ENCODE measurements around the gene PER2.
"Not testable (repeated sequence)": the region's sequence is repeated elsewhere in the genome, so short reads cannot be mapped to it uniquely, and the experiment has no call there.

PER2 gene

GRCh38 chr2:238287737-238288649 lies at the start of gene PER2:
Gene PER2, minus strand, starts transcription at chr2:238288610. Its CDS starts 10,674 bp downstream, at chr2:238277936.
- no peak for DNase-seq

DNA sequence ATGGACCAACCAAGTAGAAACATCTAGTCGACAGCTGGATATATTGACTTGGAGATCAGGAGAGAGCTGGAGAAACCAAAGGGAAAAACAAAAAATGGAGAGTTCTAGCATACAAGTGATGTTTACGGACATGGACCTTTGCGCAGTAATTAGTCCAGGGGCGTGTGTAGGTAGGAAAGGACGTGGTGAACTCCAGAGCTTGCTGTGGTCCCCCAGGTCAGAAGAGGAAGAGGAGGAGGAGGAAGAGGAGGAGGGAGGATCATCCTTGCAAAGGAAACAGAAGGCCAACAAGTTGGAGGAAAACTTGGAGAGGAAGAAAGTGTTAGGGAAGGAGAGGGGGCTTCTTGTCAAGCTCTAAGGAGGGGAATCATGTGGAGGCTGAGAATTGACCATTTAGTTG lies 49.4 kb upstream of the PER2 start:
- no peak for DNase-seq

DNA sequence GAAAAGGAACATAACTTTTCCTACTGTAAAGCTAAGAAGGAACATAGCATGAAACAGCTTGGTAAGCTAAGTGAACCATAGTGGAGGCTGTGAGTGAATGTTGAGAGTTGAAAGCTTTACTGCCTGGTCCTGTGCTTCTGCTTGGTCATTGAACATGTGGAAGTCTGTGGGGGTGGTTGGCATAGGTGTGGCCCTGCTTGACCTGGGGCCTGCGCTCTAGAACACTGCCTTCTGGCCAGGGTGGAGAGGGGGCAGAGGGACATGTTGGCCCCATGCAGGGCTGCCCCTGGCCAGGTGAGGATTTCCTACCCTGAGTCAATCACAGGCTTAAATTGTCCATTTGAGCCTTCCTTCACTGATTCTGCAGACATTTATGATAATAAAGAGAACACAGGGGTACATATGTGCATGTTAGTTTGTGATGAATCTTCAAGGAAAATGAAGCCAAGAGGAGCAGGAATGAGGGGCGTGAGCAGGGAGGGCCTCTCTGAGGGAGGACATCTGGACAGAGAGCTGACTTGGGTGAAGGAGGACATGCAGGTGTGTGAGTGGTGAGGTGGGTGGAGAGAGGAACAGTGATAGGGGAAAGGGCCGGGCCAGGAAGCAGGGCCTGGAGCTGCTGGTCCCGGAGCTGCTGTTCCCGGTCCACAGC lies 48.5 kb upstream of the PER2 start:
- DNase-seq: no peak

GRCh38 chr2:238336151-238336550 lies 47.7 kb upstream of the PER2 start:
- DNase-seq: no peak

GRCh38 chr2:238335591-238335990 lies 47.2 kb upstream of the PER2 start:
- DNase-seq: not testable (repeated sequence)

DNA sequence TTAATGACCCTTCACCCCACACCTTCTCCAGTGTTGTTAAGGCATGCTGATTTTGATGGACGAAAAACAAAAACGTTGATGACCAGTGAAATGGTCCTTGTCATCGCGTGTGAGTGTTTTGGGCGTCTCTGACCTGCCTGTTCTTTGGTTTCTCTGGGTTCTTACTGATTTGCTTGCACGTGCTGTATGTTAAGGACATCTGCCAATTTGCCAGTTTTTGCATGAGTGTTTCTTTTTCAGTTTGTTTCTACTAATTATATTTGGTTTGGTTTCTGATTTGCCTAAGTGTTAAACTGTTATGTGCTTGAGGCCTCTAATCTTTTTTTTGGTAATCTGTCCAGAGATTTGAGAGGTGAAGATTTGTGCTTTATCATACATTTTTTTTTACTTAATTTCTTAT lies 46.5 kb upstream of the PER2 start:
- no peak for DNase-seq

- no peak for DNase-seq
Measured at GRCh38 chr2:238331916-238332315, 43.5 kb upstream of the PER2 start.

DNA sequence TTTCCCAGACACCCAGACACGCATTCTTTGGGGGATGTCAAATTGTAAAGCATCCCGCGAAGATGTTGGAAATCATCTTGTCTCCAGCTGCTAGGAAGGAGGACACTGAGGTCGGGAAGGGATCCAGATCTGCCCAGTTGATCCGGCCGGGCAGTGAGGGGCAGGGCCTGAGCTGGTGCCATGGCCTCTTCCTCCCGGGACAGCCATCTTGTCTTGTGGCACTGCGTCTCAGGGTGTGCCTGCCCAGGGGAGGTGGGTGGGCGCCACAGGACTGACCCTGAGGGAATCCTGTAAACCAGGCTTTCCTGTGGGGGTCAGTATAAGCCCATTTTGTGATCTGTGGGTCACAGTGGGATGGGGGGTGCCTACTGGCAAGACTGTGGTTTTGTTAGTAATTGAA lies 42.0 kb upstream of the PER2 start:
- DNase-seq: no peak

DNA sequence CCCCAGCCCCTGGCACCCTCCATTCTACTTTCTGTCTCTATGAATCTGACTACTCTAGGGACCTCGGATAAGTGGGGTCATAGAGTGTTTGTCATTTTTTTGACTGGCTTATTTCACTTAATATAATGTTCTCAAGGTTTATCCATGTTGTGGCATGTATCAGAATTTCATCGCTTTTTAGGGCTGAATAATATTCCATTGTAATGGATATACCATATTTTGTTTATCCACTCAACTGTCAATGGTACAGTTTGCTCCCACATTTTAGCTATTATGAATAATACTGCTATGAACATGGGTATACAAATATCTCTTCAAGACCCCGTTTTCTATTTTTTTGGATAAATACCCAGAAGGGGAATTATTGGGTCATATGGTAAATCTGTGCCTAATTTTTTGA lies 39.3 kb upstream of the PER2 start:
- DNase-seq: no peak

- DNase-seq: no peak
Measured at GRCh38 chr2:238326801-238327365, 38.5 kb upstream of the PER2 start.

- no peak for DNase-seq
Measured at GRCh38 chr2:238325694-238326093, 37.3 kb upstream of the PER2 start.

DNA sequence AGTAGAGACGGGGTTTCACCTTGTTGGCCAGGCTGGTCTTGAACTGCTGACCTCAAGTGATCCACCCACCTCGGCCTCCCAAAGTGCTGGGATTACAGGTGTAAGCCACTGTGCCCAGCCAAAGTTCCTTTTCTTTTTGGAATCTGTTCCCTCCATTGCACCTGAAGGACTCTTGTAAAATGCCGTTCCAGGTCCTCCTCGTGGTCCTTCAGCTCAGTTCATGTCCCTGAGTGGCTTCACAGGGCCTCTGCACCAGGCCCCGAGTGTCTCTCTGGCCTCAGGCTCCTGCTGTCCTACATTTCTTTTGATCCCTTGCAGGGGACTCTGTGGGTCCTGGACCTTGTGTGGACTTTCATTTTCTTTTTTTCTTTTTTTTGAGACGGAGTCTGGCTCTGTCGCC lies 35.8 kb upstream of the PER2 start:
- DNase-seq: not testable (repeated sequence)

GRCh38 chr2:238322001-238322411 lies 33.6 kb upstream of the PER2 start:
- DNase-seq: no peak

DNA sequence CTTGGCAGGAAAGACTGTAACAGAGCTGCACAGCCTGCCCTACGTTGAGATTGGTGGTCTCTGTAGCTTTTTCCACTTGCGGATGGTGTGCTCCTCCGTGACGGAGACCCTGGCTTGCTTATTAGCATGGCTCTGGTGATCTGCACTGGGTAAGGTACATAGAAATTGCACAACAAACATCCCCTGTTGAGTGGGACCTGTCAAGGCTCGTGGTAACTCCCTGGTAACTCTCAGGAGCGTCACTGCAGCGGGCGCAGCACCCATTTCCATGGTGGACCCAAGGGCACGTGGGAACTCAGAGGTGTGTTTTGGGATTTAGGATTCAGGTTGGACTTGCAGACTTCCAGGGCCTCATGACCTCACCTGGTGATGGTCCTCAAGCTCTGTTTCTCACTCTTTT lies 33.1 kb upstream of the PER2 start:
- DNase-seq: no peak

DNA sequence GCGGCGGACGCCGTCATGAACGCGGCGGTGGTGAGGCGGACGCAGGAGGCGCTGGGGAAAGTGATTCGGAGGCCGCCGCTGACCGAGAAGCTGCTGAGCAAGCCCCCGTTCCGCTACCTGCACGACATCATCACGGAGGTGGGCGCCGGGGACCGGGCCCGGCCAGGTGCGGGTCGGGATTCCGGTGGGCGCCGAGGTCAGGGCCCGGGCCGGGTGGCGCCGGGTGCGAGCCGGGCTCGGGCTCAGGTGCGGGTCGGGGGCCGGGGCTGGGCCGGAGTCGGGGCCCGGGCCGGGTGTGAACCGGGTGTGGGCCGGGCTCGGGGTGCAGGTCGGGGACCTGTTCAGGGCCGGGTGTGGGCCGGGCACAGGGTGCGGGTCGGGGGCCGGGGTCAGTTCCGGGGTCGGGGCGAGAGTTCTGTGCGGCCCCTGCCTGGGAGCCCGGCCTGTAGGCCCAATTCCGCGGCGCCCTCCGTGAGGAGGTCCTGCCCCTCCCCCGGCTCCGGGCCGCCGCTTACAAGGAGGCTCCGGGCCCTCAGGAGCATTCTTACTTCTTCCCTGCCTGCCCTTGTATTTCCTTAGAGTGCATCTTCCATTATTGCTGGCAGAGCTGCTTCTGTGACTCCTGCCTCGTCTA lies 32.4 kb upstream of the PER2 start:
- no peak for DNase-seq

DNA sequence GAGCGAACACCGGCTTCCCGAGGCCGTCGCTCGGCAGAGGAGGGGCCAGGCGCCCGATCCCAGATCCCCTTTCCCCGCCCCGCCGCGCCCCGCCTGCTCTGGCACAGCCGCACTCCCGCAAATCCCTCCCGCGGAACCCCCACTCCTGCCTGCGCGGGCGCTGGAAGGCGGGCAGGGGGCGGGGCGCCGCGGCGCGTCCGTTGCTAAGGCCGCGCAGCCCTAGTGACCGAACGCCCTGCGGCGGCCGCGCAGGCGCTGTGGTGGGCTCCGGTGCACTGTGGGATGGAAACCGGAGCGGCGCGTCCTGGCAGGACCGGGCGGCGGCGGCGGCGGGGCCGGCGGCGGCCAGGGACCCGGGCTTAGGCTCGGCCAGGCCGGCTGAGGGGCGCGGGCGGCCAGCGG lies 31.8 kb upstream of the PER2 start, which contains the start of gene TRAF3IP1:
TSS of gene TRAF3IP1 (plus strand) at position 273 of the 402 bp plus-strand sequence. CDS start 145 bp downstream, outside the sequence.
- no peak for DNase-seq

DNA sequence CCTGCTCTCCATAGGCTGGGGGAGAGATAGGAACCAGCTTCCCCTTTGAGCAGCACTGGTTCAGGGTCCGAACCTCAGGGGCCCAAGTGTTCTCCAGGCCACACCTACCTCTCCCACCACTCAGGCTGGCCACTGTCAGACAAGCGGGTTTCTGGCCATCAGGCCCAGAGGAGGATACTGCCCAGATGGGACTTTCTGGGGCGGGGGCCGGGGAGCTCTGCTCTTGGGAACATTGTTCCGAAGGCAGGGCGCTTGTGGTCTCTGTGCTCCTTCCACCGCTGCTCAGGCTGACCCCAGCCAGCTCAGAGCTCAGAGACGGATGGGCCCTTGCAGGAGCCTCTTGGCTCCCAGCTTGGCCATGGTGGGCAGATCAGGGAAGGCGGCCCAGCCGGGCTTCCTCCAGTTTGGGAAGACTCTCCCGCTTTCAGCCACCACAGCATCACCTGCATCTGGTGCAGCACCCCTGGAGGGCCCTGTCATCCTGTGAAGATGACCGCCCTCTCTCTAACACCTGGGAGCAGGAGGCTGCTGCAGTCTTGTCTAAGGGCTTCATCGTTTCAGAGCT lies 26.7 kb upstream of the PER2 start:
- DNase-seq: no peak

- DNase-seq: no peak
Measured at GRCh38 chr2:238314576-238314975, 26.2 kb upstream of the PER2 start.

DNA sequence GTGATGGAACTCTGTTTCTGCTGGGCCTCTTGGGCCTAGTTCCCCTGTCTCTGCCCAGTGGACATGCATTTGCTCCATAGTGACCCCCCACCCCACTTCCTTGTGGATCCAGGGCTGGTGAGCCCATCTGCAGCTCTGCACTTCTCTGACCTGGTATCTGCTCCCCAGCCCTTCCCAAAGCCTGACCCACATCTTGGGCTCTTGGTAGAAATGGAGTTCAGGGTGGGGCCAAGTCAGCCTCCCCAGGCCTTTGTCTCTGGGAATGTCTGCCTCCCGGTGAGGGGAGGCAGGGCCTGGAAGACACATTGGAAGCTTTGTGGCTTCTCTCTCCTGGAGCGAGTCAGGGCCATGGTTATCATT lies 25.6 kb upstream of the PER2 start:
- no peak for DNase-seq

DNA sequence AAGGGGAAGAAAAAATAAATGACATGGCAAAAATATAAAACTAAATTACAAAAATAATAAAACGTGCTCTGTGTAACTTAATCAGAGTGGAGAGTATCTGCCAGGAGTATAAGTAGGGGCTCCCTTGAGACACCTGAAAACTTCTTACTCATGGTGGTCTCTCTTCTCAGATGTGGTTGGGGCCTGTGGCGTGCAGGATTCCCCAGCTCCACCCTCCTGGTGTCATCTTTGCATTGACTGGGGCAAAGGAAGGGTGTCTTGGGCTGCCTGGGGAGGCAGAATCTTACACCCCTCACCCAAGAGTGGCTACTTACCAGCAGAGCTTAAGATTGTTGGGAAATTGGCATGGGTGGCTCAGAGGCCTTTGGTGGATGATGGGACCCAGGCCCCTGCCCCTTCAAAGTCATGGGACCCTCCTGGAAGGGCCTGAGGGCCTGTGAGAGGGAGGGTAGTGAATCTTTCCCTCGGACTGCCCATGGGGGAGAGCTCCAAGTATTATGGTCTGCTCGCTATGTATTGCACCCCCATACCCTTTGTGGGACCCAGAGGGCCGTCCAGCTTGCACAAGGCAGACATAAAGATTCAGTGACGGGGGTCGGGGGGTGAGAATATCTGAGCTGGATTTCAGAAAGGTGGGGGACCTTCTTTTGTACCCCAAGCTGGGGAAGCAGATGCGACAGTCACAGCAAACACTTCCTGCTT lies 25.0 kb upstream of the PER2 start:
- DNase-seq: no peak

- not testable (repeated sequence) for DNase-seq
Measured at GRCh38 chr2:238310721-238311120, 22.3 kb upstream of the PER2 start.

DNA sequence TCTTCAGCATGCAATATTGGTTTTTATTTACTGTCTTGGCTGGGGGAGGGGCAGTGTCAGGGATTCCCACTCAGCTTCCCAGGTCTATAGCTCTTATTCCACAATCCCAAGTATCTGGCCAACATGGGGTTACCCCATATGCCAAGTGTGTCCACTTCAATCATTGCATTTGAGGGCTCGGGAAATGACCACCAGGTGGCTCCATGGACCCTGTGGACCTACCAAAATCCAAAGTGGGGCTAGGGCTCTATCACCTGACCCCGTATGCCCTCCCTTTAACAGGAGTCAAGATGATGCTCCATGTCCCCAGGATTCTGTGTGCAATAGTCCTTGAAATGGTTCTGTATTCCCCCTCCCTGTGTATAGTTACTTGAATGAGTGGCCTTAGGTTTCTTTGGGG lies 19.8 kb upstream of the PER2 start:
- DNase-seq: no peak

- no peak for DNase-seq
Measured at GRCh38 chr2:238306672-238306998, 18.2 kb upstream of the PER2 start.
